Stimulated activated effector memory CD8-positive, alpha-beta T cell treated with anti-CD3 and anti-CD28 coated beads, Interleukin-12 subunit alpha, Interleukin-12 subunit beta, amount 100 ng/mL, for 72 hours (primary cell): ENCODE measurements around the gene RNF26.
A peak's percentile ranks its signal among the peaks of the same experiment; 100 is the strongest.
"Not testable (repeated sequence)": the region's sequence is repeated elsewhere in the genome, so short reads cannot be mapped to it uniquely, and the experiment has no call there.

Experiments used
- ATAC-seq: fragments of 150-1000 bp; cut with Tn5 transposase; 2 replicates; pipeline ENCODE4 v1.10.0; 2021
- DNase-seq, 2 donors: peaks; one replicate each; pipeline ENCODE4 v3.0.0; 2021 to 2022; ENCODE audit warnings: low spot score in 2 of 2
- H3K27ac Mint-ChIP-seq: one replicate; pipeline ENCODE4 v1.8.0; 2022; ENCODE audit warnings: mild to moderate bottlenecking, mixed read lengths
- H3K36me3 Mint-ChIP-seq: one replicate; pipeline ENCODE4 v1.8.0; 2022; ENCODE audit warnings: mild to moderate bottlenecking, mixed read lengths
- H3K4me1 Mint-ChIP-seq: one replicate; pipeline ENCODE4 v1.8.0; 2022; ENCODE audit warnings: mixed read lengths
- H3K4me3 Mint-ChIP-seq: one replicate; pipeline ENCODE4 v1.8.0; 2022; ENCODE audit warnings: mild to moderate bottlenecking, mixed read lengths
- H3K9me3 Mint-ChIP-seq: one replicate; pipeline ENCODE4 v1.8.0; 2022; ENCODE audit warnings: mixed read lengths

RNF26 gene

GRCh38 chr11:119375337-119376196 is 41.2 kb downstream of the RNF26 start:
- Mint-ChIP-seq H3K27ac (no peak overlapping the region), H3K36me3 (no peaks in the 10 kb centered on the region), H3K4me3 (no peak overlapping the region), H3K4me1 (peaks cover 24% of the 10 kb centered on the region), H3K9me3 (no peaks in the 10 kb centered on the region)
- no peak for ATAC-seq
- no peak for DNase-seq

GRCh38 chr11:119376197-119376847 is 42.0 kb downstream of the RNF26 start:
- Mint-ChIP-seq H3K4me3 (no peak overlapping the region), H3K9me3 (no peaks in the 10 kb centered on the region), H3K27ac (no peak overlapping the region), H3K36me3 (no peaks in the 10 kb centered on the region), H3K4me1 (peaks cover 16% of the 10 kb centered on the region)
- peak in 1 of 2 donors; percentile 49 for DNase-seq
- no peak for ATAC-seq

DNA sequence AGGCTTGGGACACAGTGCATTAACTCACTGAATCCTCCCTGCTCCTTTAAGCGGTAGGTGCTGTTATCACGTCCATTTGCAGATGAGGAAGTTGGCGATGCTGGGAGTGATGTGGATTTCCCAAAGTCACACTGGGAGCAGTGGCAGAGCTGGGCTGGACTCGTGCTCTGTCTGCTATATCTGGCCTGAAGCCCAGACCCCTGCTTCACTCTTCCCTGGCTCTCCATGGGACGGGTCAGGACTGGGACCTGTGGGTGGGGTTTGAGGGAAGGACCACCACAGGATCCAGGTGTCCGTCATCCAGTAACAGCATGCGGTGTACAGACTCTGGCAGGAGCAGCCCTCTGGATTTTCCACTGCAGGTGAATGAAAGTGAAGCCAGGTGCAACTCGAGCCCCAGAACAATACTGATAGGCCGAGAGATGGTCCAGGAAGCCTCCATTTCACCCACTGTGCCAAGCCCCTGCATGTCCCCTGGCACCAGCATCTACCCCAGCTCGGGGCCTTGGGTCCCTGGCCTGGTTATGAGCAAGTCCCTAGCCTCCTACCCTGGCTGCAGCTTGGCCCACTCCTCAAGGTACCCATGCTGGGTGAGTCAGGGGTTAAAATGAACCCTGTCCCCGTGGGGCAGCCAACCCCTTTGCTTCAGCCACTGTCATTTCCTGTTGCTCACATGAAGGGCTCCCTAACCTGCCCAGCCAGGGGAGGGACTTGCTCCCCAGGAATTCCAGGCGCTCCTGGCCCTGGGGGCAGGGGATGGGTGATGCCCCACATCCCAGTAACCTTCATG is 43.0 kb downstream of the RNF26 start:
- no peaks in the 10 kb centered on the region for H3K9me3 Mint-ChIP-seq
- H3K4me1 Mint-ChIP-seq: peaks cover 13% of the 10 kb centered on the region
- H3K36me3 Mint-ChIP-seq: no peaks in the 10 kb centered on the region
- ATAC-seq: no peak
- no peak overlapping the region for H3K27ac Mint-ChIP-seq
- DNase-seq: peak in 1 of 2 donors; percentile 44
- H3K4me3 Mint-ChIP-seq: no peak overlapping the region

DNA sequence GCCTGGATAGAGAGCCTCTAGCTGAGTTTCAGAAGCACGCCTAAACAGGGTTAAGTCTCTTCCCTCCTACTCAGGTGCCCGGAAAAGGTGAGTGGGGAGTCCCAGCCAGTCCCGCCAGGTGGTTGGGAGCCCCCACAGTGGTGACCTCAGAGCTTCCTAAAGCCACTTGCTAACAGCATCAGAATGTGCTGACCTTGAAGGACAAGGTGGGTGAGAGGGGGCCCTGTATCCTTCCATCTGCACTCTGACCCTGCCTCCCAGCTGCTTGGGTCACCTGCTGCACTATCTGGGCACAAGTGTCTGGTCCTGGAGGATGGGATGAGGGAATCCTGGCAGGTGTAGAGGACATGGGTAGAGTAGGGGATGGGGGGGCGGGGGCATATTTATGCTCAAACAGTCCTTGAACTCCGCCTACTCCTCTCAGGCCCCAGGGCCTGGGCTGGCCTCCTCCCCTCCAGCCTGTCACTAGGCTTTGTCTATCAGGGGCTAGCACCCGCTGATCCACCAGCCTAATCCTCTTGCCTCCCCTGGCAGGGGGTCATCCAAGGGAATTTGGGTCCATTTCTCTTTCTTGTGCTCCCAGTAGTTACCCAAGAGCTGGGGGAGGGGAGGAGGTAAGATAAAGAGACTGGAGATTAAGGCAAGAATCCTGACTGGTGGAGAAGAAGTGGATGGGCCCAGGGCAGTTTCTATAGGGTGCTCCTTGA is 43.8 kb downstream of the RNF26 start:
- H3K36me3 Mint-ChIP-seq: no peaks in the 10 kb centered on the region
- ATAC-seq (no peak), DNase-seq (peak in 1 of 2 donors; percentile 44)
- no peak overlapping the region for H3K4me3 Mint-ChIP-seq
- no peaks in the 10 kb centered on the region for H3K9me3 Mint-ChIP-seq
- no peak overlapping the region for H3K27ac Mint-ChIP-seq
- peaks cover 11% of the 10 kb centered on the region for H3K4me1 Mint-ChIP-seq

- Mint-ChIP-seq H3K36me3 (no peaks in the 10 kb centered on the region), H3K4me1 (peaks cover 3% of the 10 kb centered on the region), H3K27ac (no peak overlapping the region), H3K4me3 (no peak overlapping the region), H3K9me3 (no peaks in the 10 kb centered on the region)
- DNase-seq (peak in 1 of 2 donors; percentile 45), ATAC-seq (no peak)
Observed at GRCh38 chr11:119378851-119379465, 44.6 kb downstream of the RNF26 start.

DNA sequence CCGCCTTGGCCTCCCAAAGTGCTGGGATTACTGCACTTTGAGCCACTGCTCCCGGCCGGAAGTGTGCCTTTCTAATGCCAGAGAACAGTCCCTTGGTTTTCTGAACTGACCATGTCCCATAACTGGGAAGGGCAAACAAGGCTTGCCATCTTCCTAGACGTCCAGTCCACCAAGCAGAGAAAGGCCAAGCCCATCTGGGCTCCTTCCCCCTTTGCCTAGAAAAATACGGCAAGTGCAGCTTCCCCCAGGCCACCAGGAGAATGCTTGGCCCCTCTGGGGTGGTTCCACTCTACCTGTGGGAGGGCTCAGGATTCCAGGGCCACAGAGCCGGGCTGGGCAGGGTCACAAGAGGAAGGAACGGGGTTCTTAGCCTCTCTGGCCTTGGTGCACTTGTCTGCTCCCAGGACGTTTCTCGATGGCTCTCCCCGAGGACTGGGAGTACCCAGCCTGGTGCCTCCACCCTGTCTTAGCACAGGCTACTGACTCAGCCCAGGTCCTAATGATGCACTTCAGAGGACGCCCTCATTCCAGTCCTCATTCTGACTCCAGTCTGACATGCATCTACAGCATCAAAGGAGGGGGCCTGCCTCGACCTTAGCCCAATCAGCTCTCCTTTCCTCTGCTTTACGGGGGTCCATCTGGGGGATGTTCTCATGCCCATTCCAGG is 46.0 kb downstream of the RNF26 start:
- ATAC-seq (no peak), DNase-seq (peak in 1 of 2 donors; percentile 53)
- H3K4me3 Mint-ChIP-seq: no peak overlapping the region
- no peaks in the 10 kb centered on the region for H3K36me3 Mint-ChIP-seq
- H3K9me3 Mint-ChIP-seq: no peaks in the 10 kb centered on the region
- no peak overlapping the region for H3K27ac Mint-ChIP-seq
- H3K4me1 Mint-ChIP-seq: no peaks in the 10 kb centered on the region

DNA sequence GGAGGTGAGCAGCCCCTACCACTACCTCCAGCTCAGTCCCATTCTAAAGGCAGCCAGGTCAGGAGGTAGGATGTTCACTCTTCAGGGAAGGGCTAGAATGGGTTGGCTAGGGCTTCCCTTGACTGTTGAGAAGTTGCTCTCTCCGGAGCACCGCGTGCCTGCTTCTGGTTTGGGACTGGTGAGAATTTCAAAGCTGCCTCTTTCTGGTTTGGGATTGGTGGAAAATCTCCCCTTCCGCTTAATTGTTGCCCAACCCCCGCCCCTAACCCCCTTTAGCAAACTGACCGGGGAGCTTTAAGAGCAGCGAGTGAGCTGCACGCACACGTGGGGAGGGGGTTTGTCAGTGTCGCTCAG is 46.5 kb downstream of the RNF26 start:
- DNase-seq: no peak
- Mint-ChIP-seq H3K27ac (no peak overlapping the region), H3K4me3 (no peak overlapping the region), H3K36me3 (no peaks in the 10 kb centered on the region), H3K4me1 (no peaks in the 10 kb centered on the region), H3K9me3 (no peaks in the 10 kb centered on the region)
- ATAC-seq: no peak

- Mint-ChIP-seq H3K36me3 (no peaks in the 10 kb centered on the region), H3K4me3 (no peak within 1 kb of the TSS), H3K9me3 (no peaks in the 10 kb centered on the region), H3K27ac (no peak within 1 kb of the TSS), H3K4me1 (no peaks in the 10 kb centered on the region)
- DNase-seq (peak; percentile 98 to 100), ATAC-seq (peak; percentile 98)
Observed at GRCh38 chr11:119381181-119381988, 47.1 kb downstream of the RNF26 start, which contains the start of gene USP2. USP2 (minus strand) TSS chr11:119381690; CDS start chr11:119373480, 8,210 bp downstream.

DNA sequence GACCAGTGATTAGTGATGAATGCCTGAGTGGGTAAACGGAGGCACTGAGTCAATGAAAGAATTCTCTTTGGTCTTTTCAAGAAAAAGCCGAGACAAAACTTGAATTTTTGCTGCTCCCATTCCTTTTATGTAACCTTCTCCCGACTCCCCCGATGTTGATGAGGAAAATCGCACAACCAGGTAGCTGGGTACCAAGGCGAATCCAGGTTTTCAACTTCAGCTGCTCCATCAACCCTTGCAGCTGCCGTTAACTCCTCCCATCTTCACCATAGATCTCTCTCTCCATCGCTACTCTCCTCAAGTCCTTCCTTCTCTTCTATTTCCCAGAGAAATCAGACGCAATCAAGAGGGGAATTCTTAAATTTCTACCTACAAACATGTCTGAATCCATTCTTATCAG is 47.8 kb downstream of the RNF26 start:
- Mint-ChIP-seq H3K36me3 (no peaks in the 10 kb centered on the region), H3K27ac (no peak overlapping the region), H3K9me3 (no peaks in the 10 kb centered on the region), H3K4me1 (no peaks in the 10 kb centered on the region), H3K4me3 (no peak overlapping the region)
- DNase-seq (no peak), ATAC-seq (no peak)

GRCh38 chr11:119382513-119382912 is 48.2 kb downstream of the RNF26 start:
- not testable (repeated sequence) for H3K4me1 Mint-ChIP-seq, H3K36me3 Mint-ChIP-seq, H3K9me3 Mint-ChIP-seq, ATAC-seq, DNase-seq, H3K27ac Mint-ChIP-seq, H3K4me3 Mint-ChIP-seq

GRCh38 chr11:119384332-119384731 is 50.0 kb downstream of the RNF26 start:
- ATAC-seq (no peak), DNase-seq (no peak)
- Mint-ChIP-seq H3K36me3 (no peaks in the 10 kb centered on the region), H3K27ac (no peak overlapping the region), H3K4me1 (no peaks in the 10 kb centered on the region), H3K9me3 (no peaks in the 10 kb centered on the region), H3K4me3 (no peak overlapping the region)
